HG02798 (cell line): ENCODE measurements around the gene RNASE13.

Source experiments
- ATAC-seq: cut with Tn5 transposase; IDR thresholded peaks from one replicate; pipeline ENCODE4 v1.9.1; 2021; ENCODE audit warnings: mild to moderate bottlenecking; ENCODE audit not compliant: unreplicated experiment, poor library complexity

Gene RNASE13

DNA sequence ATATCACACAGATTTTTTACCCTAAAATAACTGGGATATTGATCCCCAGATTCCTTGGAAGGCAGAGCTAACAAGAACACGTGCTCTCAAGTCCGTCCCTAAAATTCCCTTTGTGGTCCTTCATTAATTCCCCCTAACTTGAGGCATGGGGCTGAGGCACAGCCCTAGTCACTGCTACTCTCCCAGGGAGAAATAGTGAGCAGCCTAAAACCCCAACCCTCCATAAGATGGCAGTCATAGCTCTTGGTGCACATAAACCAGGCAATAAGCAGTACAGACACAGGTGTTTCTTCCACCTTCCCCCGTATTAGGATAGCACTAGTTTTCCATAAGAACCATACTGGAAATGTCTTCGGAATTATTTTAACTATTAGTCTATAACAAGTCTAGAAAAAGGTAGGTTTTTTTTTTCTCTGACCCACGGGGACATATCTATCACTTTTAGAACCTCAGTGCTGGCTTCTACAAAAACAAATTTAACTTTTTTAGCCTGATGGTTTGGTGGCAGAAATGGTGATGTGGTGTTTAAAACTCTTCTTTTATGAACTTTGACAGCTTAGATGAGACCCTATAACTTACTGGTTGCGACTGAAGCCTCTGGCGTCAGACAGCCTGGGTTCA is 32.4 kb upstream of the RNASE13 start:
- no peak for ATAC-seq

DNA sequence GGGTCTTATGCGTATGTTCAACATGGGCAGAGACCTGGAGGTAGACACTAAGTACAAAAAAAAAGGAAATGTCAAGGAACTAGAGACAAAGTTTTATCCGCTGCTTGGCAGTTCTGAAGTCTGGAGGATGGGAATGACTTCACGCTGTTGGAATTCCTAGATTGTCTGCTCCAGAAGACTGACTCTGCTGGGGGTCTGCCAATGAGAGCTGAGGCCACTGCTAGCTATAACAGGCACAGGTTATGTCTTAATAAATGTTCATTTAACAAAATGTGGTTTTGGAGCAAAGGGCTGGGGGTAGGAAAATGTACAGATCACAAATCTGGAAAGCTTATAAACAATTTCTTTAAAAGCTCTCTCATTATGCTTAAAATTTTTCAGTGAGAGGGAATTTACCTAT is 28.9 kb upstream of the RNASE13 start:
- ATAC-seq, result no peak

DNA sequence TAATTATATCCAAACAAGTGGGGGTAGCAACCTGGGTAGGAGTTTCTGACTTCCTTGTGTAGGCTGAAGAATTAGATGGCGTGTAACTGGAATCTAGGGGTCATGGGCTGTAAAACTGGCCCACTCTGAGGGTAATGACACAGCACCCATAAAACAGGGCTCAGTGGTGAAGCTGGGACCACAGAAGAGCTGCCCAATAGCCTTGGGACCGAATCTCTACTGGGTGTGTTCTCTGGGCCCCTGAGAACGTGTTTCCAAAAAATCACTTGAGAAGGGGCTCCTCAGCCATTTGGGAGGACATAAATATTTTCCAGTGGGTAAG is 26.7 kb upstream of the RNASE13 start:
- ATAC-seq, result no peak

DNA sequence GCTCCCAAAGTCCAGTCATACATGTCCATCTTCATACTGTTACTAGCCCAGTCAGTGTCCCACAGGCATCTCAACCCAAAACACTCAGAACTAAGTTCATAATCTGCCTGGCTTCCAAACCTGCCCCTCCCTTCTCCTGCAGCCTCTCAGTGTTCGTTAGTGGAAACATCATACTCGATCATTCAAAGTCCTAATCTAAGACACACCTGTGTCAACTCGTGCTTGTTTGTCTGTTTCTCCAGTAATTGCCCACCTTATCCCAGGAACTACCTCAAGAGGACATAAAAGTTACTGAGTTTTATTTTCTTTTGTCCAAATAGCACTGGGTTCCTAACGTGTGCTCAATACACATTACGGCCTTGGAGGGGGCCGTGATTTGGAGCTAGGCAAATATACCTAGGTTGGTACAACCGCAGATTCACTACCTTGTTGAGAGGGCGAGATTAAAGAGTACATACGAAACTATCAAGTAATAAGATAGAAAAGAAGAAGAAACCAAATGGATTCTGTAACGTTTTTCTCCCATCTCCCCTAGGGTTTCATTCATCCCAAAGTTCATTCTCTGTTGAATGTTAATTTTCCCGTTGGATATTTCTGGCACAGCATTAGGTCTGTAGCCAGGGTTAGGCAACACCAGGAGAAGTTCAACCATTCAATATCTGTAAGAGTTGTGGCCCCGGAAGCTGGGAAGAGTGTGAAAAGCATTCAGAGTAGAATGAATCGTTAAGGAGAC is 26.2 kb upstream of the RNASE13 start:
- no peak for ATAC-seq

DNA sequence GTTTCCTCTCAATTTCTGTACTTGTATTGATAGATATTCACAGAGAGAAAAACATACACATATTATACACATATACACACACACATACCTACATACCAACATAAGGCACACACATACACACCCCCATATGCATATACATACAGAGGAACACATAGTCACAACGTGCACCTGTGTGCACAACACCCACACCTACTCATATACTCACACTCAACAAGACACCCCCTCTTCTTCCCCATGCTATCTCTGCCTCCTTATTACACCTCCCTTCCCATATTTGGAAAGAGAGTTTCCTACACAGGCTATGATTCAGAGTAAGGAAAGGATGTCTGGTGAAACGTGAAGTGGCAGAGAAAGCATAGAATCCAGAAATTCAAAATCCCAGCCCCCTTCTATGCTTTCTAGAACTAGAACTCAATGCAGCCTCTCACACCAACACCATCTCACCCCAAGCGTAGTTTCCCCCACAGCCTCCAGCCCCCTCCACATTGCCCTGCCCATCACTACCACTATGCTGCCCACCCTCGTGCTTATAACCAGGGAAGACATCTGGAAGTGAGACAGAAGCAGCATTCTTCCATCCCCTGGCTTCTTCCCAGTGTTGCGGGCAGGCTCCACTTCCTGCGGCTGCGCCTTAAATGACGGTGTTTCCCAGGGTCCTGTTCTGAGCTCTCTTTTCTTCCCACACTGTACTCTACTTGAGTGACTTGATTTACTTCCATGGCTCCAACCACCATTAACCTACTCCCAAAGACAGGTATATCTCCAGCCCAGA is 25.4 kb upstream of the RNASE13 start:
- ATAC-seq, result no peak

DNA sequence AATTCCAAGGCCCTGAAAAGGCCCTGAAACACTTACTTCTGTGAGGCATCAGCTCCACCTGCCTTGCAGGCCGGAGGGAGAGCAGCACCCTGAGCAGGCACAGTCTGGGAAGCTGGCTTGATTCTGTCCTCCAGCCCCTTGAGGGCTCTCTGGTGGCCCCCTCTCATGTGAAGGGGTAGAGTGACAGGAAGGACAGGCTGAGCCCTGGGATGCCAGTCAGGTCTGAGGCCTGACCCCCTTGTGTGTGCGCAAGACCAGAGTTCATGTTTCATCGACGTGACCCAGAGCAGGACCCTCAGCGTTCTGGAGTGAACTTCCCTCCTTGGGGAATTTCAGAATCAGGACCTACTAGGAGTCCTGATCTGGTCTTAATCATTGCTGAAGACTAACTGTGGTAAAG is 24.3 kb upstream of the RNASE13 start:
- ATAC-seq, result no peak

DNA sequence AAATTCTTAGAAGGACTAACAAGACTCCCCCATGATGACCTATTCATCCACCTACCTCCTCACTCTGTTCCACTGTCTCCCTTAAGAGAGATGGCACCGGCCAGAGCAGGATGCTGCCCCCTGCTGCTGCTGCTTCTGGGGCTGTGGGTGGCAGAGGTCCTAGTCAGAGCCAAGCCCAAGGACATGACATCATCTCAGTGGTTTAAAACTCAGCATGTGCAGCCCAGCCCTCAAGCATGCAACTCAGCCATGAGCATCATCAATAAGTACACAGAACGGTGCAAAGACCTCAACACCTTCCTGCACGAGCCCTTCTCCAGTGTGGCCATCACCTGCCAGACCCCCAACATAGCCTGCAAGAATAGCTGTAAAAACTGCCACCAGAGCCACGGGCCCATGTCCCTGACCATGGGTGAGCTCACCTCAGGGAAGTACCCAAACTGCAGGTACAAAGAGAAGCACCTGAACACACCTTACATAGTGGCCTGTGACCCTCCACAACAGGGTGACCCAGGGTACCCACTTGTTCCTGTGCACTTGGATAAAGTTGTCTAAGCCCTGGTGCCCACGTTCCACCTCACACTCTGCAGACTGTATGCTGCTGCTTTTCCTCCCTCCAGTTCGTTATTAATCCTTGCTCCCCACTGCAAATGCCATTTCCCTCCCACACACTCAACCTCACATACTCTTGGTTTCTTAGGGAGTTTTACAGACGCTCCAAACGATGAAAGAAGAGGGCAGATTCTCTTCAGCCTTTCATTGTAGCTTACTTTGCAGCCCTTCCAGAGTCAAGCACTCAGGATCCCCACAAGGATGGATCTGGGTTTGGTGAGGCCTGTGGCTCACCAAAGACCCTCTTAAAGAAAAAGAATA is 23.4 kb upstream of the RNASE13 start, which contains the start of gene RNASE8:
TSS of gene RNASE8 (plus strand) at position 20 of the 873 bp plus-strand sequence. CDS start at position 91, 71 bp downstream.
- no peak for ATAC-seq

DNA sequence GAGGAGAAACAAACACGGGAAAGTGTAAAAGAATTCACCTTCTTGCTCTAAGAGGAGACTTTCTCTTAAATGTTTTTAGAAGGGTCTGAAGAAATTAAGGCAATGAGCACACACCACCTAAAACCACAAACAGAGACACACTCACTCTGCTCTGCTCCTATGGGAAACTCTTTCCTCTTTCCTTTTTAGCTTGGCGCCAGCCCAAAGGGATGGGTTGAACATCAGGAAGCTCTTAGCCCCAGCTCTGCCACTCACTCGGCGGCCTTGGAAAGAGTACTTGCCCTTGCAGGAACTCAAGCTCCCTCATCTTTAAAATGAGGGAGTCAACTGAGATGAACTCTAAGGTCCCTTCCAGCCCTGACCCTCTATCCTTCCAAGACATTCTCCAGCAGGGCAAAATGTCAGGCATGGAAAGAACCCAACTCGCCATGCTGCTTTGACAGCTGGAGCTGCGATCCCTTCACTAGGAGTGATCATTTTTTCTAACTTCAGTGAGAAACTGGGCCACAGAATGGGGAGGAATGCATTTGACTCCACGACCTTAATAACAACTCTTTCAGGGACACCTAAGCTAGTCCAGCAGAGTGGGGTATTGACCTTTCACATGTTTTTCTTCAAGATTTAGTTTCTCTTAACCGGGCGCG is 22.0 kb upstream of the RNASE13 start:
- ATAC-seq, result no peak

DNA sequence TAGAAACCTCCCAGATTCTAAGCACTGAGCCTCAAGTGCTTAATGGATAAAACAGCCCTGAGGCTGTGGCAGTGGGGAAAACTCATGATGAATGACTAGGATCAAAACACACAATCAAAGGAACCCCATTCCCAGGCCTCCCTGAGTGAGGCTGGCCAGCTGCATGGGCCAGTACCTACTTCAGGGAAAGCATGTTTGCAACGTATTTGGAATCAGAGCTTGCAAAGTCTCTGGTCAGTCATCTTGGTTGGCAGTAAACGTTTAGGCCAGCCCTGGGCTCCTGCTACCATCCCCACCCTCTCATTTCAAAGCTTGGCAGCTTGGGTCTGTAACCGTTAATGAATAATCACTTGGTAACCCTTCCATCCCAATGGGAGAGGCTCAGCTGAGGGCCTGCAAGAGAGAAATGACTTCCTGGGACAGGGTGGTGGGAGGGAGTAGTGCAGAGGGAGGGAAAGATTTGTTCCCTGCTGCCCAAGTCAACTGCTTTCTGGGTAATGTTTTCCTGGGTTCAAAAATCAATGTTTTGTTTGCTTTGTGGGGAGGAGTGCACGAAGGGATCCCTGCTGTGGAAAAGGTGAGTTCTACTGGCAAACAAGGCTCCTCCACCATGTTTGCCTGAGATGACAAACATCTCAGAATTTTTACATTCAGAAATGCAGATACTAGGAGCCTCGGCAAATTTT is 21.0 kb upstream of the RNASE13 start:
- ATAC-seq, result no peak

DNA sequence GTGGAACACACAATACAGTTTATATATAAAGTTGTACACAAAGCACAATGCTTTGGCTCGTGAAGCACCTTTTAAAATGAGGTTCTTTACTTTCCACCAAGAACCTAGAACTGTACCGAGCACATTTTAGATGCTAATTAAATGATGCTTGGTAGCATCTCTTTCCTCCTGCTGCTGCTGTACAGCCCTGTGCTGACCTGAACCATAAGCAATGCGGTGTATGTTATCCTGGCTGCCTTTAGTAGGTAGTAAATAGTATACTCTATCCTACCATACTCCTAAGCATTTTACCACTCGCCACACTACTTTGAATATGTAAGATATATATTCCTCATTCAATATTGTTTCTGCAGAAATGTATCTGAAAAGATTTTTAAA is 20.1 kb upstream of the RNASE13 start:
- no peak for ATAC-seq

DNA sequence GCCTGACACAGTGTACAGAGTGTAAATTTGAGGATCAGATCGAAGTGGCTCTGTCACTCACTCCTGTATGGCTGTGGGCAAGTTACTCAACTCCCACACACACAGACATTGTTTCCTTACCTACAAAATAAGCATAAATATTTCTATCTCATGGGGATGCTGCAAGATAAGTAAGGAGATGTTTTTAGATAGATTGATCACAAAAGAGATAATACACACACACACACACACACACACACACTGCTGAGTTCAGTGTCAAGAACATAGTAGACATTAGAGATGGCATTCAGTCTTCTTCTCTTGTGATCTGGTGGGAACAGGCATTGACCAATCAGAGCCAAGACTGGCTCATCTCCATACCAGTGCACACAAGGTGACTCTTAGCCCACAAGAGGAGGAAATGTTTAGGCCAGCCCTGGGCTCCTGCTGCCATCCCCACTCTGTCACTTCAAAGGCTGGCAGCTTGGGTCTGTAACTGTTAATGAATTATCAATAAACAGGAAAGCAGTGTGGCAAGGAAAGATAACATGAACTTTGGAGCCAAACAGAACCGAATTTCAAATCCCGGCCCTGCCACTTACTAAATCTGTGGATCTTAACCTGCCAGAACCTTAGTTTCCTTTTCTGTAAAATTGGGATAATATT is 19.6 kb upstream of the RNASE13 start:
- ATAC-seq, result no peak

DNA sequence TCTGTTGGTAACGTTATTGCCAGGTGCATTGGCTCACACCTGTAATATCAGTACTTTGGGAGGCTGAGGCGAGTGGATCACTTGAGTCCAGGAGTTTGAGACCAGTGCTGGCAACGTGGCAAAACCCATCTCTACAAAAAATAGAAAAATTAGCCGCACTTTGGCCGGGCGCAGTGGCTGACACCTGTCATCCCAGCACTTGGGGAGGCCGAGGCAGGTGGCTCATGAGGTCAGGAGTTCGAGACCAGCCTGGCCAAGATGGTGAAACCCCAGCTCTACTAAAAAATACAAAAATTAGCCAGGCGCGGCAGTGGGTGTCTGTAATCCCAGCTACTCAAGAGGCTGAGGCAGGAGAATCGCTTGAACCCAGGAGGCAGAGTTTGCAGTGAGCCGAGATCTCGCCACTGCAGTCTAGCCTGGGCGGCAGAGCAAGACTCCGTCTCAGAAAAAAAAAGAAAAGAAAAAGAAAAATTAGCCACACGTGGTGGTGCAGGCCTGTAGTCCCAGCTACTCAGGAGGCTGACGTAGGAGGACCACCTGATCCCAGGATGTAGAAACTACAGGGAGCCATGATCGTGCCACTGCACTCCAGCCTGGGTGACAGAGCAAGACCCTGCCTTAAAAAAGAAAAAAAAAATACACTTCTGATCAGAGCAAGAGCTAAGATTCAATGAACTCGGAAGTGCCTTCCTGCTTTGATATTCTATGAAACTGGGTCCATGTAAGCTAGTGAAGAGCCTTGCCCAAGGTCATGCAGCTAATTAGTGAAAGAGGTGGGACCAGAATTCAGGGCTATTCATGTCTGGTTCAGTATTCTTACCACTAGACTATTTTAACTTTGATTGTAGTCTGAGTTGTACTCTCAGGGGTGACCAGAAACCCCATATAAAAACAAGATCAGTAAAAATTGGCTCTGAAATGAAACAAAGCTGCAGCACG is 18.8 kb upstream of the RNASE13 start:
- no peak for ATAC-seq

DNA sequence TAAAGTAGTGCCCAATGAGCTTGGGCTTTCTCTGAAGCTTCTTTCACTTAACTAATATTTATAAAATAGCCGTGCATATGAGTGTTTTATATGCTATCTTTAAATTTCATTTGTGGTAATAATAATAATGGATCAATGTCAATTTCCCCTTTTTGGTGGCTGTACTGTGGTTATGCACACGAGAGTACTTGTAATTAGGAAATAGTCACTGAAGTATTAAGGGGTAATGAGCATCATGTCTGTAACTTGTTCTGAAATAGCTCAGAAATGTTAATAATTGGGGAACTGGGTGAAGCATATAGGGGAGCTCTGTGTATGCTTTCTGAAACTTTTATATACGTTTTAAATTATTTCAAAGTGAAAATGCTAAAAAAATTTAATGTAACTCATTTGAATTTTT is 16.0 kb upstream of the RNASE13 start:
- ATAC-seq, result no peak

DNA sequence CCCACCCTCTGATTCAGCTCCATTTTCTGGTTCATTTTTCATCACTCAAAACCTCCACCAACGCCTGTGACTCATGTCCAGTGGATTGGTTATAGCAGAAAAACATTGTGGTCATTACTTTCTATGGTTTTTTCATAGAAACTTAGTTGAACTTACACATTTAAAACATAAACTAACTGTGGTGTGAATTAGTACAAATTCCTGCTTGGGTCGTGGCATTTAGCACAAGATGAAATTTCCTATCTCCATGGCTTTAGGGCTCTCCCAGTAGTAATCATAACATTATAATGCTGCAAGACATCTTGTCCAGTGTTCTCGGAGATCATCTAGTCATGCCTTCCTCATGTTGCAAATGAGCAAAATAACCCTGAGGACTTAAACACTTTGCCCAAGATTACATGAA is 14.7 kb upstream of the RNASE13 start:
- ATAC-seq, result no peak

DNA sequence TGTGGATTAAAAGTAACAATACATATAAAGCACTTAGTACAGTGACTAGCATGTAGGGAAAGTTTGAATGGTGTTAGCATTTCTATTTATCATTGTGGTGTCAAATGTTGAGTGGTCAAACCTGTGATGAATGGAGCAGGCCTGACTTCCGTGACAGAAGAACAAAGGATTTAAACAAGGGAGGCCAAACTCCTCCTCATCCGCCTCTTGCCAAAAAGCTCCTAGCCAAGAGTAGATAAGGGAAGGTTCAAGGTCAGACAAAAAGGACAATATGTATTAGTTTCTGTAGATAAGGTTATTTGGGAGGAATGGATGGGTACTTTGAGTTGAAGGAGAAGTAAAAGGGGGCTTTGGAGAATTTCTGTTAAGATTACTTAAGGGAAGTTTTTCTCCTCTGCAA is 14.0 kb upstream of the RNASE13 start:
- no peak for ATAC-seq

DNA sequence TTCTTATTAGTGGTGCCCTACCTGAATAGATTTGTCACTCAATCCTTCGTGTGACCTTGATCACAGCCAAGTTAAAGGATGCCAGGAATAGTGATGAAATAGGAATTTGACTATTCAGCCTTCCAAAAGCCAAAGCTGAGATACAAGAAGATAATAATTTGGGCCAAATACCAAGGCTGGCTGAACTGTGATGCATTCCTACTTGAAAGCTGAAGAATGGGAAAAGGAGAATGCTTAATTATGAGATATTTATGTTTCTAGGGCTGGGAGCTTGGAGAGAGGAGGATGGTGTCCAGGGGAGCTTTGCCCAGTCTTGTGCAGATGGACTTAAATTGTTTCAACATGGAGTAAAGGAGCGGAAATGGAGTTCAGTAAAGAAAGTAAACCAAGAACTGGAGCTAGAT is 12.8 kb upstream of the RNASE13 start:
- no peak for ATAC-seq

DNA sequence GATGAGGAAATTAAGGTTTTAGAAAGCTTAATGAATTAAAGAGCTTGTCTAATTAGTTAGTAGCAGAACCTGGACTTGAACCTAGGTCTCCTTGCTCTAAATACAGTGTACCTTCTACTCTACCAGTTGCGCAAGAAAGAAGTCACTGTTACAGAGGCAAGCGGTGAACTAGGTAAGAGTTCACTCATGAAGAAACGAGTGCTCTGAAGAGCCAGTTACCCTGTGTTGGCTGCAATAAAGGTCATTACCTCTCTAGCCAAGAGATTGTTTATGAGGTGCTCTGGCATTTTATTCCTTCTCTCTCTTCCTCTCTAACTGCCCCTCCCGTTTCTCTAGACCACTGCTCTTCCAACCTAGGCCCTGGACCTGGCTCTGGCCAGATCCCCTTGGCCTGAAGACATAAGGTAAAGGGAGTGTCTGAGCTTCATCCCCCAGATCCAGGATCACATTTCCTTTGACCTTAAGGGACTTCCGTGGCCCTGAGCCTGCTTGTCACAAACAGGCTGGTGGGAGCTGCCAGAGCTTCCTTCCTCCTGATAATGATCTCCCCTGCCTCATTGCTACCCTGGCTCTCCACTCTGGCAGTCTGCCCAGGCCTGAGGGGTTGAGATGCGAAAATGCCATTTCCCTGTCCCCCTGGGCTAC is 9.5 kb upstream of the RNASE13 start:
- ATAC-seq, result no peak
